HepG2 (cell line): Measurements from ENCODE around the gene CC2D1A. TPM values are rescaled to one million over a fixed set of nuclear protein-coding genes. Genes with fewer than 3 reads are reported as not detected.

ENCODE experiments used
- ATAC-seq: fragments of 200-7000 bp; cut with Tn5 transposase; 3 replicates; pipeline ENCODE4 v1.9.1; 2020; ENCODE audit warnings: mild to moderate bottlenecking, moderate library complexity
- BruUV-seq: library from RNA; stranded (reverse); fragments of 400-500 nt; replicated peaks from 2 replicates; lab custom pipeline; 2021; lab: Mats Ljungman, UMichigan
- CTCF ChIA-PET: fragments of 300-600 bp; formaldehyde crosslinking; extraction: SDS; loops from one replicate; lab custom pipeline; 2021; ENCODE audit warnings: low total read pairs, inconsistent platforms, low intra/inter-chr PET ratio; lab: Yijun Ruan, JAX
- POLR2A ChIA-PET: fragments of 350-600 bp; sonication (Branson Sonifier 250); formaldehyde crosslinking; loops from one replicate; lab custom pipeline; 2020; ENCODE audit warnings: antibody characterized with exemption, inconsistent platforms; lab: Yijun Ruan, JAX
- DNase-seq: peaks from one replicate; pipeline ENCODE4 v3.0.0-alpha.2; 2015; ENCODE audit warnings: low spot score
- FAIRE-seq: peaks from 3 replicates; lab custom pipeline; 2011; peaks lifted over from hg19 to GRCh38; lab: Jason Lieb, UNC
- H2AFZ ChIP-seq: one replicate; pipeline ENCODE4 v1.6.1; 2011; ENCODE audit warnings: low read length, inconsistent platforms
- H3K27ac ChIP-seq: fragments of 300-600 bp; 3 replicates; pipeline ENCODE4 v1.8.0; 2011; ENCODE audit warnings: mixed run types, mild to moderate bottlenecking, mixed read lengths, low read length, inconsistent platforms; ENCODE audit not compliant: insufficient read depth; ENCODE audit errors: extremely low read length
- H3K27me3 ChIP-seq, 2 experiments: fragments of 200-600 bp in 1 of 2; 2 replicates in 1 of 2; 3 replicates in 1 of 2; pipeline versions ENCODE4 v1.6.0 to v1.8.0; 2011; ENCODE audit warnings: low read length in 2 of 2, mild to moderate bottlenecking in 2 of 2, moderate library complexity in 2 of 2, inconsistent platforms in 1 of 2; ENCODE audit not compliant: insufficient read depth in 2 of 2, control insufficient read depth in 1 of 2
- H3K36me3 ChIP-seq, 2 experiments: fragments of 200-600 bp in 1 of 2; replicated peaks in 1 of 2; 2 replicates in 1 of 2; 3 replicates in 1 of 2; pipeline versions ENCODE4 v1.5.1 to v1.8.0; 2011; ENCODE audit warnings: low read length in 2 of 2, inconsistent platforms in 1 of 2; ENCODE audit not compliant: insufficient read depth in 2 of 2, control insufficient read depth in 1 of 2
- H3K4me1 ChIP-seq: 2 replicates; pipeline ENCODE4 v1.5.1; 2012; ENCODE audit warnings: low read length, inconsistent platforms; ENCODE audit not compliant: insufficient read depth
- H3K4me2 ChIP-seq: 2 replicates; pipeline ENCODE4 v1.6.0; 2011; ENCODE audit warnings: low read depth, low read length, inconsistent platforms
- H3K4me3 ChIP-seq, 3 experiments: fragments of 200-600 bp in 1 of 3; sonication (generic), shearing (Covaris generic) in 1 of 3; replicated peaks in 1 of 3; 2 replicates each; pipeline ENCODE4 v1.5.1; 2011 to 2016; ENCODE audit warnings: low read length in 3 of 3, inconsistent platforms in 2 of 3, low read depth in 2 of 3, mild to moderate bottlenecking in 2 of 3, control low read depth in 1 of 3, mixed read lengths in 1 of 3; ENCODE audit not compliant: insufficient read depth in 1 of 3
- H3K79me2 ChIP-seq: one replicate; pipeline ENCODE4 v1.6.1; 2011; ENCODE audit warnings: low read length, inconsistent platforms; ENCODE audit not compliant: insufficient read depth
- H3K9ac ChIP-seq: 2 replicates; pipeline ENCODE4 v1.6.0; 2011; ENCODE audit warnings: mild to moderate bottlenecking, low read depth, low read length, inconsistent platforms; ENCODE audit not compliant: insufficient read depth
- H3K9me3 ChIP-seq: 2 replicates; pipeline ENCODE4 v1.5.1; 2012; ENCODE audit warnings: mild to moderate bottlenecking, low read length
- H4K20me1 ChIP-seq: 2 replicates; pipeline ENCODE4 v1.6.0; 2011; ENCODE audit warnings: inconsistent platforms, mild to moderate bottlenecking, low read length, moderate library complexity; ENCODE audit not compliant: insufficient read depth
- CERS6 ChIP-seq: sonication (generic); formaldehyde crosslinking; IDR thresholded peaks from 2 replicates; pipeline ENCODE4 v1.5.0; 2020; ENCODE audit warnings: missing genetic modification reagents
- CHCHD3 ChIP-seq: sonication (generic); formaldehyde crosslinking; IDR thresholded peaks from 2 replicates; pipeline ENCODE4 v1.8.0; 2022; ENCODE audit warnings: mild to moderate bottlenecking, missing genetic modification reagents, moderate library complexity
- DR1 ChIP-seq: sonication (generic); formaldehyde crosslinking; IDR thresholded peaks from 2 replicates; pipeline ENCODE4 v1.8.0; 2021; ENCODE audit warnings: mild to moderate bottlenecking, missing genetic modification reagents, inconsistent platforms
- HNF1A ChIP-seq, 2 experiments: sonication (generic) in 1 of 2; formaldehyde crosslinking in 1 of 2; IDR thresholded peaks; 2 replicates each; pipeline versions ENCODE4 v1.4.0 to v1.6.1; 2016 to 2020; ENCODE audit warnings: borderline replicate concordance in 1 of 2, low read depth in 1 of 2, mild to moderate bottlenecking in 1 of 2, missing genetic modification reagents in 1 of 2
- HNRNPK ChIP-seq: fragments of 200-400 bp; formaldehyde crosslinking; IDR thresholded peaks from 2 replicates; pipeline ENCODE4 v1.6.1; 2018; ENCODE audit warnings: low read length, low read depth, moderate library complexity, mild to moderate bottlenecking; ENCODE audit not compliant: poor library complexity, severe bottlenecking
- MAFG ChIP-seq: sonication (generic); formaldehyde crosslinking; IDR thresholded peaks from 2 replicates; pipeline ENCODE4 v1.5.1; 2020; ENCODE audit warnings: mild to moderate bottlenecking, missing genetic modification reagents
- SP1 ChIP-seq, 2 experiments: fragments of 450-650 bp in 1 of 2; sonication (generic) in 1 of 2; formaldehyde crosslinking in 1 of 2; IDR thresholded peaks; 2 replicates each; pipeline versions ENCODE4 v1.4.0 to v1.6.1; 2016 to 2020; ENCODE audit warnings: missing genetic modification reagents in 1 of 2
- SRSF9 ChIP-seq: fragments of 200-400 bp; formaldehyde crosslinking; IDR thresholded peaks from 2 replicates; pipeline ENCODE4 v1.6.1; 2018; ENCODE audit warnings: borderline replicate concordance, mild to moderate bottlenecking, low read depth, low read length; ENCODE audit not compliant: insufficient read depth, poor library complexity, severe bottlenecking
- ZNF180 ChIP-seq: sonication (generic); formaldehyde crosslinking; IDR thresholded peaks from 2 replicates; pipeline ENCODE4 v1.4.0; 2020; ENCODE audit warnings: low read depth, missing genetic modification reagents, borderline replicate concordance
- ZNF333 ChIP-seq: sonication (generic); formaldehyde crosslinking; IDR thresholded peaks from 2 replicates; pipeline ENCODE4 v1.4.0; 2020; ENCODE audit warnings: mild to moderate bottlenecking, missing genetic modification reagents, borderline replicate concordance
- ZNF451 ChIP-seq: sonication (generic); formaldehyde crosslinking; IDR thresholded peaks from 2 replicates; pipeline ENCODE4 v1.5.0; 2020; ENCODE audit warnings: mild to moderate bottlenecking, missing genetic modification reagents
- ZNF615 ChIP-seq: sonication (generic); formaldehyde crosslinking; IDR thresholded peaks from 2 replicates; pipeline ENCODE4 v1.5.0; 2020; ENCODE audit warnings: mild to moderate bottlenecking, missing genetic modification reagents, borderline replicate concordance
- ZNF687 ChIP-seq: sonication (generic); formaldehyde crosslinking; IDR thresholded peaks from 2 replicates; pipeline ENCODE4 v1.5.1; 2020; ENCODE audit warnings: mild to moderate bottlenecking, missing genetic modification reagents, moderate library complexity
- ZZZ3 ChIP-seq: sonication (generic); formaldehyde crosslinking; IDR thresholded peaks from 2 replicates; pipeline ENCODE4 v1.4.0; 2020; ENCODE audit warnings: missing genetic modification reagents, mild to moderate bottlenecking, borderline replicate concordance
- WGBS: methylation state at CpG from one replicate; pipeline ENCODE4 v1.1.6; 2017; ENCODE audit warnings: low lambda C conversion rate; 5-methylcytosine and 5-hydroxymethylcytosine counted together
- in situ Hi-C: cut with HindIII; loops from 2 replicates; pipeline ENCODE4 v1.10.0; 2017; ENCODE audit warnings: low pct_unique_long_range_greater_than_20kb; ENCODE audit not compliant: extremely low pct_ligation_motif_present
- intact Hi-C: fragments of 100-400 bp; cut with micrococcal nuclease; formaldehyde crosslinking; loops from one replicate; pipeline ENCODE4 v1.10.0; 2022; ENCODE audit not compliant: unreplicated experiment
- polyA plus RNA-seq, 8 experiments: library from polyadenylated mRNA; depleted of rRNA in 3 of 8; stranded (reverse) in 7 of 8; unstranded in 1 of 8; fragments of >200 nt; fragmentation: Illumina TruSeq in 4 of 8; extraction: Trizol in 4 of 8; gene quantifications; 2 replicates each; pipeline versions ENCODE4 v1.2.1 to v1.2.3, GENCODE V29; 2011 to 2016; ENCODE audit warnings: low read depth in 4 of 8, missing spikeins in 1 of 8, mixed read lengths in 1 of 8; ENCODE audit not compliant: insufficient read depth in 1 of 8
- total RNA-seq, 5 experiments: library from RNA; depleted of rRNA; stranded (reverse); fragments of >200 nt; fragmentation: Illumina TruSeq; extraction: Trizol; gene quantifications; 2 replicates each; pipeline ENCODE4 v1.2.3, GENCODE V29; 2016; ENCODE audit warnings: low read depth in 1 of 5

The CC2D1A gene
- total and polyA plus RNA-seq, 2 of the 13 experiments (the other 11 are each of a cell fraction or from before 2014, with no cell fraction given), result 9.7 to 11.5 TPM

DNA sequence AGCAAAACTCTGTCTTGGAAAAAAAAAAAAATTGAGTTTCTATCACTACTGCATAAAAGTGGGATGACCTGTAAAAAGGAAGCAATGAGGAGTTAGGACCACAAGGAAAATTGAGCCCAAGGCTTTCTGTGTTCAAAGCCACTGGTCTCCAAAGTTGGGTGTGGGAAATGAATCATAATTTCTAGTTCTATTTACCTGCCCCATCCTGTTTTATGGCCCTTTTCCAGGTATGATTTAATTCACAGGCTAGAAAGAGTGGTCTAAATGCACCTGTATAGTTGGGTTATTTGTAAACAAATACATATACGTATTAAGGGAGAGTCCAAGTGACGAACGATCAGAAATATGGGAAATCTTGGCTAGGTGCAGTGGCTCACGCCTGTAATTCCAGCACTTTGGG, 40.4 kb downstream of the CC2D1A start:
- no TSS peak for BruUV-seq
- DNase-seq (no peak), FAIRE-seq (no peak), ATAC-seq (no peak)
- POLR2A ChIA-PET, result no interaction called here
- 0 out of 2 replicates have a peak, but pooled peaks cover 4% of the 10 kb centered on the region for H3K4me1 ChIP-seq
- no peaks in the 10 kb centered on the region for H3K27me3 ChIP-seq
- no peak overlapping the region for H3K4me3 ChIP-seq
- no peaks in the 10 kb centered on the region for H3K9me3 ChIP-seq
- H3K79me2 ChIP-seq, result no peaks in the 10 kb centered on the region
- no peak overlapping the region for H3K9ac ChIP-seq
- no peak overlapping the region for H2AFZ ChIP-seq
- H4K20me1 ChIP-seq, result no peaks in the 10 kb centered on the region
- 51% methylated on average over 4 of the region's 4 CpGs for WGBS
- intact Hi-C loops (no loop called here), in situ Hi-C loops (no loop called here)
- CTCF ChIA-PET, result no interaction called here
- no peaks in the 10 kb centered on the region for H3K36me3 ChIP-seq
- no peak overlapping the region for H3K27ac ChIP-seq
- no peak overlapping the region for H3K4me2 ChIP-seq
- TF ChIP-seq HNRNPK (no peak), DR1 (CRISPR knock-in tag) (no peak), SP1 (IDR thresholded peaks at IDR 0.05) (no peak), SP1 (CRISPR knock-in tag; IDR thresholded peaks at IDR 0.05) (no peak), CERS6 (no peak), HNF1A (IDR thresholded peaks at IDR 0.05; ENCODE audit: low read depth) (no peak), HNF1A (CRISPR knock-in tag; IDR thresholded peaks at IDR 0.05; ENCODE audit: borderline replicate concordance) (no peak), ZZZ3 (CRISPR knock-in tag) (no peak), MAFG (CRISPR knock-in tag) (no peak), SRSF9 (no peak), ZNF180 (no peak), ZNF615 (CRISPR knock-in tag) (no peak), ZNF687 (no peak), ZNF451 (CRISPR knock-in tag) (no peak), ZNF333 (CRISPR knock-in tag) (no peak), CHCHD3 (no peak)
